SU-DHL-6 (cell line): ENCODE results near the gene KY.

Source experiments
- H2AFZ ChIP-seq: fragments of 200-600 bp; sonication (generic); 2 replicates; pipeline ENCODE4 v1.6.1; 2014; ENCODE audit warnings: low read depth, mild to moderate bottlenecking, moderate library complexity, mixed read lengths, antibody characterized with exemption, low read length; ENCODE audit not compliant: severe bottlenecking
- H3F3A ChIP-seq: fragments of 200-600 bp; shearing (Covaris generic); 2 replicates; pipeline ENCODE4 v1.6.0; 2016; ENCODE audit warnings: antibody characterized with exemption, mild to moderate bottlenecking; ENCODE audit not compliant: insufficient read depth
- H3K27ac ChIP-seq: fragments of 200-600 bp; sonication (generic); 2 replicates; pipeline ENCODE4 v1.5.1; 2016; ENCODE audit warnings: low read depth, mild to moderate bottlenecking, low read length, moderate library complexity, mixed read lengths
- H3K27me3 ChIP-seq: fragments of 200-600 bp; sonication (generic), shearing (Covaris generic); 2 replicates; pipeline ENCODE4 v1.6.0; 2014; ENCODE audit warnings: mild to moderate bottlenecking, low read length
- H3K36me3 ChIP-seq: fragments of 200-600 bp; sonication (generic); 2 replicates; pipeline ENCODE4 v1.6.1; 2014; ENCODE audit warnings: mild to moderate bottlenecking, low read length, mixed read lengths
- H3K4me2 ChIP-seq: fragments of 300-600, 200-600 bp; shearing (Covaris generic), sonication (generic); 2 replicates; pipeline ENCODE4 v1.6.0; 2014; ENCODE audit warnings: low read length, low read depth, mild to moderate bottlenecking; ENCODE audit not compliant: poor library complexity, severe bottlenecking
- H3K4me3 ChIP-seq: fragments of 200-600 bp; sonication (generic); 2 replicates; pipeline ENCODE4 v1.5.1; 2014; ENCODE audit warnings: antibody characterized with exemption, low read length, mild to moderate bottlenecking, mixed read lengths; ENCODE audit not compliant: insufficient read depth, poor library complexity, severe bottlenecking
- H3K79me2 ChIP-seq: fragments of 200-600 bp; sonication (generic); 2 replicates; pipeline ENCODE4 v1.6.1; 2014; ENCODE audit warnings: mild to moderate bottlenecking, low read length, moderate library complexity; ENCODE audit not compliant: insufficient read depth
- H3K9ac ChIP-seq: fragments of 200-600 bp; sonication (generic); 2 replicates; pipeline ENCODE4 v1.7.0; 2014; ENCODE audit warnings: mild to moderate bottlenecking, low read length
- H3K9me2 ChIP-seq: fragments of 200-600 bp; sonication (generic); replicated peaks from 2 replicates; pipeline ENCODE4 v1.6.1; 2014; ENCODE audit warnings: low read length; ENCODE audit not compliant: insufficient read depth
- H3K9me3 ChIP-seq: fragments of 200-600 bp; sonication (generic); 2 replicates; pipeline ENCODE4 v1.6.1; 2014; ENCODE audit warnings: low read length, mixed read lengths; ENCODE audit not compliant: insufficient read depth
- H4K20me1 ChIP-seq: fragments of 200-600 bp; sonication (generic); 2 replicates; pipeline ENCODE4 v1.6.1; 2014; ENCODE audit warnings: low read depth, mild to moderate bottlenecking, antibody characterized with exemption, low read length, moderate library complexity, mixed read lengths
- EZH2phosphoT487 ChIP-seq: fragments of 200-600 bp; sonication (generic), shearing (Covaris generic); conservative IDR thresholded peaks from 2 replicates; pipeline ENCODE4 v1.6.1; 2018; ENCODE audit warnings: mild to moderate bottlenecking, antibody characterized with exemption, low read length, moderate library complexity, mixed read lengths
- TF ChIP-seq, protein P1 (sequence below): fragments of 200-600 bp; sonication (generic); IDR thresholded peaks from one replicate; pipeline ENCODE4 v1.5.1; 2017; ENCODE audit warnings: antibody characterized with exemption, mild to moderate bottlenecking, low read length, moderate library complexity; ENCODE audit not compliant: insufficient read depth, poor library complexity, severe bottlenecking

Gene KY

DNA sequence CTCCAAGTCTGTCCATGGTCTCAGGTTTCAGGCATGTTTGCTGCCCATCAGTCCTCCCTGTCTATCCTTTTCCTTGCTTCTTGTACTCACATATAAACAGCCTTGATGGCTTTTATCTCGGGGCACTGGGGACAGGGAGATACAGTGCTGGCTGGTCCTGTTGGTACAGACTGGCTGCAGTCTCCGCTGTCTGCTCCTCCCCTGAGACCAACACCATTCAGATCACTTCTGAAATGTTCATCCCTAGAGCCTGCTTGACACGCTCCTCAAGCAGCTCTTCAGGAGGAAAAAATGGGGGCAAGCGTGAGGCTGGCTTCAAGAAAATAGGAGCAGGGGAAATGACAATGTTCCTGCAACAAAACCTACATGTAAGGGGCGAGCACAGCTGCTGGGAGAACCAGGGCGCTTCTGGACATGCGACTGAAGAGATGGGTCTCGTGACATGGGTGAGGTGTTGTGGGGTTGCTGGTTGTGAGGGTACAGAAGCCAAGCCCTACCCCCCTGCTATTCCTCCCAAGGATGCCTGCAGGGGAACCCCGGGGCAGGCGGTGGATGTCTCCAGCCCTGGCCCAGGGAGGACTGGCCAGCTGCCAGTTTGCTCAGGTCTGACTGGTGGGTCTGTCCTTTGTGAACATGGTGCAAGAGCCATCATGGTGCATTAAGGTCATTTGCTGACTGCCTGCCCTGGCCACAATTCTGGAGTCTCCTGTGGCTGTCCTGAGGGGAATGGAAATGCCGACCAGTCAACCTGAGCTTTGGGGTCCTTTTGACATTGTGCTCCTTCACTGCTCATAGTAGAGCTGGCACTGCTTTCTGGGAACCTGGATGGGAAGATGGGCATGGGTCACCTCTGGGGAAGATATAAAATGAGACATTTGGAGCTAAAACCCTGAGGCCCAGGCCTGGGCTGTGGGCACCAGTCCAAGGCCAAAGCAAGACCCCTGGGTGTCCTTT is 40.1 kb downstream of the KY start:
- Histone ChIP-seq H3K9me2 (no peaks in the 10 kb centered on the region), H3F3A (no peaks in the 10 kb centered on the region), H3K9ac (no peak overlapping the region), H3K27ac (no peak overlapping the region), H4K20me1 (no peaks in the 10 kb centered on the region), H3K36me3 (no peaks in the 10 kb centered on the region), H2AFZ (no peak overlapping the region), H3K4me2 (no peak overlapping the region), H3K27me3 (no peaks in the 10 kb centered on the region), H3K9me3 (no peaks in the 10 kb centered on the region), H3K4me3 (no peak overlapping the region), H3K79me2 (no peaks in the 10 kb centered on the region)
- TF ChIP-seq, protein P1, sequence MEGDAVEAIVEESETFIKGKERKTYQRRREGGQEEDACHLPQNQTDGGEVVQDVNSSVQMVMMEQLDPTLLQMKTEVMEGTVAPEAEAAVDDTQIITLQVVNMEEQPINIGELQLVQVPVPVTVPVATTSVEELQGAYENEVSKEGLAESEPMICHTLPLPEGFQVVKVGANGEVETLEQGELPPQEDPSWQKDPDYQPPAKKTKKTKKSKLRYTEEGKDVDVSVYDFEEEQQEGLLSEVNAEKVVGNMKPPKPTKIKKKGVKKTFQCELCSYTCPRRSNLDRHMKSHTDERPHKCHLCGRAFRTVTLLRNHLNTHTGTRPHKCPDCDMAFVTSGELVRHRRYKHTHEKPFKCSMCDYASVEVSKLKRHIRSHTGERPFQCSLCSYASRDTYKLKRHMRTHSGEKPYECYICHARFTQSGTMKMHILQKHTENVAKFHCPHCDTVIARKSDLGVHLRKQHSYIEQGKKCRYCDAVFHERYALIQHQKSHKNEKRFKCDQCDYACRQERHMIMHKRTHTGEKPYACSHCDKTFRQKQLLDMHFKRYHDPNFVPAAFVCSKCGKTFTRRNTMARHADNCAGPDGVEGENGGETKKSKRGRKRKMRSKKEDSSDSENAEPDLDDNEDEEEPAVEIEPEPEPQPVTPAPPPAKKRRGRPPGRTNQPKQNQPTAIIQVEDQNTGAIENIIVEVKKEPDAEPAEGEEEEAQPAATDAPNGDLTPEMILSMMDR = no peak
- TF ChIP-seq EZH2phosphoT487 = no peak

DNA sequence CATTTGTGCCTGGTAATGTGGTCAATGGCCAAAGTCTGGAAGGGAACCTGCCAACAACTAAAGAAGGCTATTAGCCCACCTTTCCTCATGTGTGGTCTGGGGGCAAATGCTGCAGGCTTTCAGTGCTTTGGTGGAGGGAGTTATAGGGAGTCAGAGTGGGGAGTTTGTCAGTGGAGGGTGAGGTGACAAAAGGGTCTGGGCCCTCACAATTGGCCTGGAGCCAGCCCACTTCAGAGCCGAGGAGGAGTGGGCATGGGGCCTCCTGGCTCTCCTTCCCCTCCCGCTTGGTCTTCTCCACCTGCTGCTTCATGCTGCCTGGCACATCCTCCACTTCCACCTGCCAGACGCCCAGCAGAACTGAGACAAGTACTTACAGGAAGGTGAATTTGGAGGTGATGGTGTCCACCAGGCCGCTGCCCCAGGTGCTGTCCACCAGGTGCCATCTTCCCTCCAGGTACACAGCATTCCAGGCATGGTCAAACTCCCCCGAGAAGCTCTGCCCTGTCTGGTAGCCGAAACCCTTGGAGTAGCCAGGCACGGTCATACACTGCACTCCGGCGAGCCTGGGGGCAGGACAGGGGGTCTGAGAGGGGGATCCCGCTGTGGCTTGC is 40.9 kb downstream of the KY start:
- Histone ChIP-seq H3K9me3 (no peaks in the 10 kb centered on the region), H3K9me2 (no peaks in the 10 kb centered on the region), H3K27me3 (no peaks in the 10 kb centered on the region), H3K27ac (no peak overlapping the region), H3K79me2 (no peaks in the 10 kb centered on the region), H3F3A (no peaks in the 10 kb centered on the region), H3K36me3 (no peaks in the 10 kb centered on the region), H3K4me3 (no peak overlapping the region), H3K9ac (no peak overlapping the region), H2AFZ (no peak overlapping the region), H4K20me1 (no peaks in the 10 kb centered on the region), H3K4me2 (no peak overlapping the region)
- TF ChIP-seq, protein P1 = no peak
- TF ChIP-seq EZH2phosphoT487 = no peak

DNA sequence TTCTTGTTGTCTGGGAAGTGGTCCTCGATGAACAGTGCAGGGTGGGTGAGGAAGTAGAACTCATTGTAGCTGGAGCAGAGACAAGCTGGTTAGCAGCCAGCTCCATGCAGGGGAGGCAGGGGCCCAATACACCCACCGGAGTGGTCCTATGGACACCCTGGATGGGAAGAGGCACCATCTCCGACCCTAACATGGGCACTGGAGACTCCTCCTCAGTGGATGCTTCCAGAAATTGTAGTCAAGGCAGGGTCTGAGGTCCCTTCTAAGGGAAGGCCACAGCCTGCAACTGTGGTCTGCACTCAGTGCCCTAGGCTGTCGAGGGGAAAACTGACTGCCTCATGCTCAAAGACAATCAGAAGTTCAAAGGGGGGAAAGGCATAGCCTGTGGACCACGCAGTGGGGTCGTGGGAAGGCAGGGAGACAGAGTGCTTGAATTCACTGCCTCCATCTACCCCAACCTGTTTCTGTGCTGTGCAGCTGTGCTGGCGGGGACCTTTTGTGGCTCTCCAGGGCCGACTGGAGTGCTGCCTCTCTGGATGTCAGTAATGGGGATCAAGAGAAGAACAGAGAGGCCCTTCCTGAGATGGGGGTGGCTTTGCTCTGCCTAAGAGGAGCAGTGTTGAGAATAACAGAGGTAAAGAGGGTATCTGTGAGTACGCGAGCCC is 41.9 kb downstream of the KY start:
- H3F3A ChIP-seq = no peaks in the 10 kb centered on the region
- no peak overlapping the region for H3K4me3 ChIP-seq
- no peaks in the 10 kb centered on the region for H3K36me3 ChIP-seq
- H3K9ac ChIP-seq = no peak overlapping the region
- H3K27ac ChIP-seq = no peak overlapping the region
- H4K20me1 ChIP-seq = no peaks in the 10 kb centered on the region
- no peaks in the 10 kb centered on the region for H3K9me2 ChIP-seq
- TF ChIP-seq, protein P1 = no peak
- no peak for TF ChIP-seq EZH2phosphoT487
- no peaks in the 10 kb centered on the region for H3K79me2 ChIP-seq
- no peaks in the 10 kb centered on the region for H3K27me3 ChIP-seq
- no peak overlapping the region for H3K4me2 ChIP-seq
- no peak overlapping the region for H2AFZ ChIP-seq
- H3K9me3 ChIP-seq = no peaks in the 10 kb centered on the region
